Body of pancreas (tissue), 4 donors: Measurements from ENCODE around the gene ARHGAP22. TPM values are rescaled to one million over a fixed set of nuclear protein-coding genes. Genes with fewer than 3 reads are reported as not detected.
A peak's percentile ranks its signal among the peaks of the same experiment; 100 is the strongest.
"Not testable (repeated sequence)": the region's sequence is repeated elsewhere in the genome, so short reads cannot be mapped to it uniquely, and the experiment has no call there.

ENCODE experiments used
- ATAC-seq: fragments of 150-250 bp; one replicate; pipeline ENCODE4 v1.9.1; 2016
- DNase-seq, 4 donors: peaks; one replicate each; pipeline ENCODE4 v3.0.0-alpha.2; 2019
- H3K27ac ChIP-seq, 4 donors: fragments of 200-600 bp; sonication (generic); 1 replicate in 3 of 4; 2 replicates in 1 of 4; pipeline versions ENCODE4 v1.5.1 to v1.6.1; 2016 to 2019; ENCODE audit warnings: mild to moderate bottlenecking in 1 of 4, mixed read lengths in 1 of 4, moderate library complexity in 1 of 4
- H3K27me3 ChIP-seq, 2 donors: fragments of 200-600 bp; sonication (generic); one replicate each; pipeline ENCODE4 v1.6.0; 2016; ENCODE audit warnings: mild to moderate bottlenecking in 1 of 2
- H3K36me3 ChIP-seq, 2 donors: fragments of 200-600 bp; sonication (generic); replicated peaks in 1 of 2; 2 replicates each; pipeline ENCODE4 v1.5.1; 2016; ENCODE audit warnings: low read depth in 2 of 2; ENCODE audit not compliant: insufficient read depth in 1 of 2
- H3K4me1 ChIP-seq: fragments of 200-600 bp; sonication (generic); one replicate; pipeline ENCODE4 v1.6.0; 2016
- H3K4me3 ChIP-seq, 2 donors: fragments of 200-600 bp; sonication (generic); 1 replicate in 1 of 2; 2 replicates in 1 of 2; pipeline ENCODE4 v1.5.1; 2016 to 2019
- H3K9me3 ChIP-seq, 3 donors: fragments of 200-600 bp; sonication (generic); 1 replicate in 2 of 3; 2 replicates in 1 of 3; pipeline ENCODE4 v1.5.1; 2016
- CTCF ChIP-seq, 7 experiments: fragments of 450-650 bp in 4 of 7; fragments of 200-600 bp in 3 of 7; sonication (generic) in 3 of 7; IDR thresholded peaks; one replicate each; pipeline ENCODE4 v1.5.1; 2016 to 2019; ENCODE audit warnings: antibody characterized with exemption in 7 of 7
- POLR2A ChIP-seq, 3 donors: fragments of 450-650 bp; IDR thresholded peaks; one replicate each; pipeline ENCODE4 v1.6.1; 2016; ENCODE audit warnings: antibody characterized with exemption in 3 of 3, mild to moderate bottlenecking in 2 of 3
- WGBS, 2 donors: methylation state at CpG; one replicate each; pipeline ENCODE4 v1.1.5; 2017; 5-methylcytosine and 5-hydroxymethylcytosine counted together
- intact Hi-C: fragments of 100-400 bp; cut with DNase I; formaldehyde crosslinking; loops from one replicate; pipeline ENCODE4 v1.15.1; 2023
- total RNA-seq, 2 donors: library from RNA; depleted of rRNA; stranded (reverse); fragments of >200 nt; gene quantifications; one replicate each; pipeline ENCODE4 v1.1.0, GENCODE V29; 2016

ARHGAP22 gene
- total RNA-seq, 2 donors from 2014 or later: 1.6 to 4.6 TPM

- intact Hi-C loops: no loop called here
- no peaks in the 10 kb centered on the region for H3K9me3 ChIP-seq
- 65 to 73% methylated on average over 1 of the region's 1 CpG for WGBS, 2 donors
- no peak for ATAC-seq
- no peaks in the 10 kb centered on the region for H3K27me3 ChIP-seq
- no peak overlapping the region for H3K27ac ChIP-seq
- no peaks in the 10 kb centered on the region for H3K4me1 ChIP-seq
- H3K36me3 ChIP-seq: no peaks in the 10 kb centered on the region
- TF ChIP-seq CTCF (IDR thresholded peaks at IDR 0.05) (no peak), POLR2A (IDR thresholded peaks at IDR 0.05) (no peak)
- H3K4me3 ChIP-seq: no peak overlapping the region
- DNase-seq: no peak
Measured at GRCh38 chr10:48645600-48645999, 40.7 kb upstream of the ARHGAP22 start.

- H3K4me3 ChIP-seq, H3K4me1 ChIP-seq, DNase-seq, H3K27me3 ChIP-seq, H3K9me3 ChIP-seq, ATAC-seq, intact Hi-C loops, H3K27ac ChIP-seq, H3K36me3 ChIP-seq: not testable (repeated sequence)
- WGBS, 2 donors: 86 to 92% methylated on average over 4 of the region's 4 CpGs
Measured at GRCh38 chr10:48641099-48641690, 36.3 kb upstream of the ARHGAP22 start.

GRCh38 chr10:48640326-48640725 lies 35.5 kb upstream of the ARHGAP22 start:
- intact Hi-C loops: no loop called here
- TF ChIP-seq CTCF (IDR thresholded peaks at IDR 0.05) (no peak), POLR2A (IDR thresholded peaks at IDR 0.05) (no peak)
- DNase-seq: no peak
- no peak for ATAC-seq
- no peaks in the 10 kb centered on the region for H3K9me3 ChIP-seq
- H3K27ac ChIP-seq: no peak overlapping the region
- WGBS, 2 donors: 57 to 73% methylated on average over 1 of the region's 1 CpG
- no peaks in the 10 kb centered on the region for H3K36me3 ChIP-seq
- H3K27me3 ChIP-seq: no peaks in the 10 kb centered on the region
- no peak overlapping the region for H3K4me3 ChIP-seq
- H3K4me1 ChIP-seq: no peaks in the 10 kb centered on the region

GRCh38 chr10:48639632-48640031 lies 34.8 kb upstream of the ARHGAP22 start:
- TF ChIP-seq POLR2A (IDR thresholded peaks at IDR 0.05): no peak
- no peak for TF ChIP-seq CTCF (IDR thresholded peaks at IDR 0.05)
- WGBS, 2 donors: 54 to 57% methylated on average over 1 of the region's 1 CpG
- H3K4me1 ChIP-seq: no peaks in the 10 kb centered on the region

GRCh38 chr10:48638739-48639527 lies 34.1 kb upstream of the ARHGAP22 start:
- ATAC-seq: no peak
- 78 to 85% methylated on average over 4 of the region's 4 CpGs for WGBS, 2 donors
- intact Hi-C loops: no loop called here

More at GRCh38 chr10:48639632-48640031, 34.8 kb upstream of the ARHGAP22 start:
- H3K9me3 ChIP-seq: no peaks in the 10 kb centered on the region
- H3K27ac ChIP-seq: peak overlapping the region in 1 of 4 donors; percentile 20
- intact Hi-C loops: no loop called here
- H3K4me3 ChIP-seq: no peak overlapping the region
- ATAC-seq (no peak), DNase-seq (no peak)
- H3K27me3 ChIP-seq: no peaks in the 10 kb centered on the region
- no peaks in the 10 kb centered on the region for H3K36me3 ChIP-seq

More at GRCh38 chr10:48638739-48639527, 34.1 kb upstream of the ARHGAP22 start:
- TF ChIP-seq POLR2A (IDR thresholded peaks at IDR 0.05): no peak
- no peak for TF ChIP-seq CTCF (IDR thresholded peaks at IDR 0.05)
- H3K27me3 ChIP-seq: no peaks in the 10 kb centered on the region
- no peak overlapping the region for H3K4me3 ChIP-seq
- no peak overlapping the region for H3K27ac ChIP-seq
- DNase-seq: no peak
- no peaks in the 10 kb centered on the region for H3K9me3 ChIP-seq
- H3K4me1 ChIP-seq: no peaks in the 10 kb centered on the region
- no peaks in the 10 kb centered on the region for H3K36me3 ChIP-seq
